NB4 (cell line): ENCODE results near the gene TFAP2D.

Experiments used
- POLR2A ChIP-seq: IDR thresholded peaks from 2 replicates; pipeline ENCODE4 v1.6.1; 2011; ENCODE audit warnings: mild to moderate bottlenecking; ENCODE audit not compliant: insufficient read length; ENCODE audit errors: extremely low read depth
- TF ChIP-seq, protein P1 (sequence below): IDR thresholded peaks from one replicate; pipeline ENCODE4 v1.5.1; 2012; ENCODE audit warnings: low read depth, low read length
- TF ChIP-seq, protein P2 (sequence below): IDR thresholded peaks from 2 replicates; pipeline ENCODE4 v1.6.1; 2011; ENCODE audit warnings: low read depth, low read length

DNA sequence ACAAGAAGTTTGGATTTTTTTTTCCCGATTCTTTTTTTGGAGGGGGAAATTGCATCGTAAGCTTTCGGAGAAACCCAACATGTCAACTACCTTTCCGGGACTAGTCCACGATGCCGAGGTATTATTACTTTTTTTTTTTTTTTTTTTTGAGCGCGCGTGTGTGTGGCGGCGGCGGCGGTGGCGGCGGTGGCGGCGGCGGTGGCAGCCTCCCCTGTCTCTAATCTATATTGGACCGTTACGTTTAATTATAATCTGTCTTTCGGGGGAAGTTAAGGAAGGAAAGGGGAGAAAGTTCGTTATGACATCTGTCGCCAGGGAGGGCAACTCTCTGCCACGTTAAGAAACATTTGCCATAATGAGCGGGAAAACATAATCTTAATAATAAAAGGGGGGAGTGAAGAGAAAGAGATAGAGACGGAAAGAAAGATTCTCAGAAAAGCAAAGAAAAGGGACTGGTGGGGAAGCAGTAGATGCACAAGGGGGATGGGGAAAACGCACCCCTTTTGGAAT is 706 bp downstream of the TFAP2D start:
- TF ChIP-seq, protein P1, sequence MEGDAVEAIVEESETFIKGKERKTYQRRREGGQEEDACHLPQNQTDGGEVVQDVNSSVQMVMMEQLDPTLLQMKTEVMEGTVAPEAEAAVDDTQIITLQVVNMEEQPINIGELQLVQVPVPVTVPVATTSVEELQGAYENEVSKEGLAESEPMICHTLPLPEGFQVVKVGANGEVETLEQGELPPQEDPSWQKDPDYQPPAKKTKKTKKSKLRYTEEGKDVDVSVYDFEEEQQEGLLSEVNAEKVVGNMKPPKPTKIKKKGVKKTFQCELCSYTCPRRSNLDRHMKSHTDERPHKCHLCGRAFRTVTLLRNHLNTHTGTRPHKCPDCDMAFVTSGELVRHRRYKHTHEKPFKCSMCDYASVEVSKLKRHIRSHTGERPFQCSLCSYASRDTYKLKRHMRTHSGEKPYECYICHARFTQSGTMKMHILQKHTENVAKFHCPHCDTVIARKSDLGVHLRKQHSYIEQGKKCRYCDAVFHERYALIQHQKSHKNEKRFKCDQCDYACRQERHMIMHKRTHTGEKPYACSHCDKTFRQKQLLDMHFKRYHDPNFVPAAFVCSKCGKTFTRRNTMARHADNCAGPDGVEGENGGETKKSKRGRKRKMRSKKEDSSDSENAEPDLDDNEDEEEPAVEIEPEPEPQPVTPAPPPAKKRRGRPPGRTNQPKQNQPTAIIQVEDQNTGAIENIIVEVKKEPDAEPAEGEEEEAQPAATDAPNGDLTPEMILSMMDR, result no peak
- no peak for TF ChIP-seq POLR2A
- TF ChIP-seq, protein P2, sequence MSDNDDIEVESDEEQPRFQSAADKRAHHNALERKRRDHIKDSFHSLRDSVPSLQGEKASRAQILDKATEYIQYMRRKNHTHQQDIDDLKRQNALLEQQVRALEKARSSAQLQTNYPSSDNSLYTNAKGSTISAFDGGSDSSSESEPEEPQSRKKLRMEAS, result no peak
